ENCODE measurements around the gene SLC9A5. TPM values are rescaled to one million over a fixed set of nuclear protein-coding genes. Genes with fewer than 3 reads are reported as not detected.

The SLC9A5 gene
- total RNA-seq, 1 experiment from 2014 or later: 10.3 TPM

- TF ChIP-seq, protein P1, sequence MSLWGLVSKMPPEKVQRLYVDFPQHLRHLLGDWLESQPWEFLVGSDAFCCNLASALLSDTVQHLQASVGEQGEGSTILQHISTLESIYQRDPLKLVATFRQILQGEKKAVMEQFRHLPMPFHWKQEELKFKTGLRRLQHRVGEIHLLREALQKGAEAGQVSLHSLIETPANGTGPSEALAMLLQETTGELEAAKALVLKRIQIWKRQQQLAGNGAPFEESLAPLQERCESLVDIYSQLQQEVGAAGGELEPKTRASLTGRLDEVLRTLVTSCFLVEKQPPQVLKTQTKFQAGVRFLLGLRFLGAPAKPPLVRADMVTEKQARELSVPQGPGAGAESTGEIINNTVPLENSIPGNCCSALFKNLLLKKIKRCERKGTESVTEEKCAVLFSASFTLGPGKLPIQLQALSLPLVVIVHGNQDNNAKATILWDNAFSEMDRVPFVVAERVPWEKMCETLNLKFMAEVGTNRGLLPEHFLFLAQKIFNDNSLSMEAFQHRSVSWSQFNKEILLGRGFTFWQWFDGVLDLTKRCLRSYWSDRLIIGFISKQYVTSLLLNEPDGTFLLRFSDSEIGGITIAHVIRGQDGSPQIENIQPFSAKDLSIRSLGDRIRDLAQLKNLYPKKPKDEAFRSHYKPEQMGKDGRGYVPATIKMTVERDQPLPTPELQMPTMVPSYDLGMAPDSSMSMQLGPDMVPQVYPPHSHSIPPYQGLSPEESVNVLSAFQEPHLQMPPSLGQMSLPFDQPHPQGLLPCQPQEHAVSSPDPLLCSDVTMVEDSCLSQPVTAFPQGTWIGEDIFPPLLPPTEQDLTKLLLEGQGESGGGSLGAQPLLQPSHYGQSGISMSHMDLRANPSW (CRISPR knock-in tag; conservative IDR thresholded peaks at IDR 0.05; ENCODE audit: low read depth): no peak
- TF ChIP-seq, protein P2, sequence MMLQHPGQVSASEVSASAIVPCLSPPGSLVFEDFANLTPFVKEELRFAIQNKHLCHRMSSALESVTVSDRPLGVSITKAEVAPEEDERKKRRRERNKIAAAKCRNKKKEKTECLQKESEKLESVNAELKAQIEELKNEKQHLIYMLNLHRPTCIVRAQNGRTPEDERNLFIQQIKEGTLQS (CRISPR knock-in tag; conservative IDR thresholded peaks at IDR 0.05): no peak
- TF ChIP-seq ZNF671 (CRISPR knock-in tag; IDR thresholded peaks at IDR 0.05): no peak
These were observed 56.7 kb downstream of the SLC9A5 start (continued) for GRCh38 chr16:67305216-67306071.

- DNase-seq (ENCODE audit: low spot score) (no peak), ATAC-seq (no peak)
- H3K27ac Mint-ChIP-seq: no peak overlapping the region
- H3K9me3 Mint-ChIP-seq: no peaks in the 10 kb centered on the region
- no peak overlapping the region for H3K4me3 Mint-ChIP-seq
- H3K27me3 Mint-ChIP-seq (ENCODE audit: low read depth): peaks cover 9% of the 10 kb centered on the region
- CTCF ChIA-PET: interaction anchor here (1.0 to 5.9 kb wide), 3 partner anchors 16 to 47 kb away, joined by 3 to 20 read pairs (median 4); partner anchors contain the start of genes KCTD19 and LRRC36
- POLR2A ChIA-PET: no interaction called here
- no peaks in the 10 kb centered on the region for H3K36me3 Mint-ChIP-seq
- no peaks in the 10 kb centered on the region for H3K4me1 Mint-ChIP-seq
- TF ChIP-seq ELF4 (CRISPR knock-in tag; IDR thresholded peaks at IDR 0.05; ENCODE audit: low read depth) (no peak), ZNF263 (CRISPR knock-in tag; IDR thresholded peaks at IDR 0.05; ENCODE audit: low read depth) (no peak), EMX1 (CRISPR knock-in tag; IDR thresholded peaks at IDR 0.05) (no peak), ZNF423 (CRISPR knock-in tag; IDR thresholded peaks at IDR 0.05) (no peak), MLX (CRISPR knock-in tag; IDR thresholded peaks at IDR 0.05) (no peak), ZNF219 (CRISPR knock-in tag; IDR thresholded peaks at IDR 0.05; ENCODE audit: borderline replicate concordance) (no peak), ZSCAN18 (CRISPR knock-in tag; IDR thresholded peaks at IDR 0.05) (no peak), RELA (CRISPR knock-in tag; IDR thresholded peaks at IDR 0.05; ENCODE audit: borderline replicate concordance) (no peak), IRF1 (CRISPR knock-in tag; IDR thresholded peaks at IDR 0.05) (no peak), GTF2I (CRISPR knock-in tag; conservative IDR thresholded peaks at IDR 0.05) (no peak), ZNF317 (CRISPR knock-in tag; IDR thresholded peaks at IDR 0.05; ENCODE audit: borderline replicate concordance, low read depth) (no peak)
- TF ChIP-seq, protein P3, sequence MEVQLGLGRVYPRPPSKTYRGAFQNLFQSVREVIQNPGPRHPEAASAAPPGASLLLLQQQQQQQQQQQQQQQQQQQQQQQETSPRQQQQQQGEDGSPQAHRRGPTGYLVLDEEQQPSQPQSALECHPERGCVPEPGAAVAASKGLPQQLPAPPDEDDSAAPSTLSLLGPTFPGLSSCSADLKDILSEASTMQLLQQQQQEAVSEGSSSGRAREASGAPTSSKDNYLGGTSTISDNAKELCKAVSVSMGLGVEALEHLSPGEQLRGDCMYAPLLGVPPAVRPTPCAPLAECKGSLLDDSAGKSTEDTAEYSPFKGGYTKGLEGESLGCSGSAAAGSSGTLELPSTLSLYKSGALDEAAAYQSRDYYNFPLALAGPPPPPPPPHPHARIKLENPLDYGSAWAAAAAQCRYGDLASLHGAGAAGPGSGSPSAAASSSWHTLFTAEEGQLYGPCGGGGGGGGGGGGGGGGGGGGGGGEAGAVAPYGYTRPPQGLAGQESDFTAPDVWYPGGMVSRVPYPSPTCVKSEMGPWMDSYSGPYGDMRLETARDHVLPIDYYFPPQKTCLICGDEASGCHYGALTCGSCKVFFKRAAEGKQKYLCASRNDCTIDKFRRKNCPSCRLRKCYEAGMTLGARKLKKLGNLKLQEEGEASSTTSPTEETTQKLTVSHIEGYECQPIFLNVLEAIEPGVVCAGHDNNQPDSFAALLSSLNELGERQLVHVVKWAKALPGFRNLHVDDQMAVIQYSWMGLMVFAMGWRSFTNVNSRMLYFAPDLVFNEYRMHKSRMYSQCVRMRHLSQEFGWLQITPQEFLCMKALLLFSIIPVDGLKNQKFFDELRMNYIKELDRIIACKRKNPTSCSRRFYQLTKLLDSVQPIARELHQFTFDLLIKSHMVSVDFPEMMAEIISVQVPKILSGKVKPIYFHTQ (CRISPR knock-in tag; IDR thresholded peaks at IDR 0.05): no peak
- TF ChIP-seq, protein P4, sequence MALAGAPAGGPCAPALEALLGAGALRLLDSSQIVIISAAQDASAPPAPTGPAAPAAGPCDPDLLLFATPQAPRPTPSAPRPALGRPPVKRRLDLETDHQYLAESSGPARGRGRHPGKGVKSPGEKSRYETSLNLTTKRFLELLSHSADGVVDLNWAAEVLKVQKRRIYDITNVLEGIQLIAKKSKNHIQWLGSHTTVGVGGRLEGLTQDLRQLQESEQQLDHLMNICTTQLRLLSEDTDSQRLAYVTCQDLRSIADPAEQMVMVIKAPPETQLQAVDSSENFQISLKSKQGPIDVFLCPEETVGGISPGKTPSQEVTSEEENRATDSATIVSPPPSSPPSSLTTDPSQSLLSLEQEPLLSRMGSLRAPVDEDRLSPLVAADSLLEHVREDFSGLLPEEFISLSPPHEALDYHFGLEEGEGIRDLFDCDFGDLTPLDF (CRISPR knock-in tag; IDR thresholded peaks at IDR 0.05): no peak
- TF ChIP-seq, protein P5, sequence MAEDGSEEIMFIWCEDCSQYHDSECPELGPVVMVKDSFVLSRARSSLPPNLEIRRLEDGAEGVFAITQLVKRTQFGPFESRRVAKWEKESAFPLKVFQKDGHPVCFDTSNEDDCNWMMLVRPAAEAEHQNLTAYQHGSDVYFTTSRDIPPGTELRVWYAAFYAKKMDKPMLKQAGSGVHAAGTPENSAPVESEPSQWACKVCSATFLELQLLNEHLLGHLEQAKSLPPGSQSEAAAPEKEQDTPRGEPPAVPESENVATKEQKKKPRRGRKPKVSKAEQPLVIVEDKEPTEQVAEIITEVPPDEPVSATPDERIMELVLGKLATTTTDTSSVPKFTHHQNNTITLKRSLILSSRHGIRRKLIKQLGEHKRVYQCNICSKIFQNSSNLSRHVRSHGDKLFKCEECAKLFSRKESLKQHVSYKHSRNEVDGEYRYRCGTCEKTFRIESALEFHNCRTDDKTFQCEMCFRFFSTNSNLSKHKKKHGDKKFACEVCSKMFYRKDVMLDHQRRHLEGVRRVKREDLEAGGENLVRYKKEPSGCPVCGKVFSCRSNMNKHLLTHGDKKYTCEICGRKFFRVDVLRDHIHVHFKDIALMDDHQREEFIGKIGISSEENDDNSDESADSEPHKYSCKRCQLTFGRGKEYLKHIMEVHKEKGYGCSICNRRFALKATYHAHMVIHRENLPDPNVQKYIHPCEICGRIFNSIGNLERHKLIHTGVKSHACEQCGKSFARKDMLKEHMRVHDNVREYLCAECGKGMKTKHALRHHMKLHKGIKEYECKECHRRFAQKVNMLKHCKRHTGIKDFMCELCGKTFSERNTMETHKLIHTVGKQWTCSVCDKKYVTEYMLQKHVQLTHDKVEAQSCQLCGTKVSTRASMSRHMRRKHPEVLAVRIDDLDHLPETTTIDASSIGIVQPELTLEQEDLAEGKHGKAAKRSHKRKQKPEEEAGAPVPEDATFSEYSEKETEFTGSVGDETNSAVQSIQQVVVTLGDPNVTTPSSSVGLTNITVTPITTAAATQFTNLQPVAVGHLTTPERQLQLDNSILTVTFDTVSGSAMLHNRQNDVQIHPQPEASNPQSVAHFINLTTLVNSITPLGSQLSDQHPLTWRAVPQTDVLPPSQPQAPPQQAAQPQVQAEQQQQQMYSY (CRISPR knock-in tag; IDR thresholded peaks at IDR 0.05): no peak
These were observed 61.8 kb downstream of the SLC9A5 start for GRCh38 chr16:67310561-67310960.

Measured in WTC11 (cell line).